Heart left ventricle (tissue), 16 donors: ENCODE measurements around the gene MYO19. TPM values are rescaled to one million over a fixed set of nuclear protein-coding genes. Genes with fewer than 3 reads are reported as not detected.

Experiments
- ATAC-seq, 4 donors: fragments of 200-7000 bp; cut with Tn5 transposase; one replicate each; pipeline ENCODE4 v1.9.1; 2020 to 2022; ENCODE audit warnings: moderate library complexity in 4 of 4, mild to moderate bottlenecking in 3 of 4, moderate number of reproducible peaks in 1 of 4
- DNase-seq, 5 donors: peaks; one replicate each; pipeline ENCODE4 v3.0.0-alpha.2; 2020
- H3K27ac ChIP-seq, 12 donors: fragments of 200-600 bp; sonication (generic) in 4 of 12; one replicate each; pipeline versions ENCODE4 v1.5.0 to v1.8.0; 2016 to 2022; ENCODE audit warnings: mild to moderate bottlenecking in 2 of 12
- H3K27me3 ChIP-seq, 9 donors: fragments of 200-600 bp; sonication (generic) in 2 of 9; one replicate each; pipeline versions ENCODE4 v1.5.1 to v1.8.0; 2016 to 2022; ENCODE audit warnings: mild to moderate bottlenecking in 3 of 9
- H3K36me3 ChIP-seq, 9 donors: fragments of 200-600 bp; sonication (generic) in 2 of 9; one replicate each; pipeline versions ENCODE4 v1.5.0 to v1.8.0; 2018 to 2022; ENCODE audit warnings: mild to moderate bottlenecking in 2 of 9
- H3K4me1 ChIP-seq, 12 donors: fragments of 200-600 bp; sonication (generic) in 4 of 12; one replicate each; pipeline versions ENCODE4 v1.5.0 to v1.8.0; 2016 to 2022; ENCODE audit warnings: mild to moderate bottlenecking in 3 of 12
- H3K4me3 ChIP-seq, 12 donors: fragments of 200-600 bp; sonication (generic) in 4 of 12; one replicate each; pipeline versions ENCODE4 v1.5.0 to v1.8.0; 2017 to 2022; ENCODE audit warnings: mild to moderate bottlenecking in 9 of 12, moderate library complexity in 4 of 12
- H3K9me3 ChIP-seq, 12 donors: fragments of 200-600 bp; sonication (generic) in 4 of 12; one replicate each; pipeline versions ENCODE4 v1.5.0 to v1.8.0; 2016 to 2022; ENCODE audit warnings: mild to moderate bottlenecking in 1 of 12
- POLR2A ChIP-seq, 2 donors: fragments of 450-650 bp; IDR thresholded peaks; one replicate each; pipeline ENCODE4 v1.6.1; 2017; ENCODE audit warnings: antibody characterized with exemption in 2 of 2, mild to moderate bottlenecking in 2 of 2, moderate library complexity in 2 of 2
- WGBS, 4 donors: extraction: QIAGEN DNeasy Blood & Tissue Kit in 2 of 4; methylation state at CpG; one replicate each; pipeline versions ENCODE4 v1.1.5 to v1.1.7; 2013 to 2018; 5-methylcytosine and 5-hydroxymethylcytosine counted together
- intact Hi-C, 10 donors: fragments of 100-400 bp; cut with DNase I; formaldehyde crosslinking; loops; one replicate each; pipeline versions ENCODE4 v1.11.1 to v1.14.2; 2022
- polyA plus RNA-seq, 2 donors: library from polyadenylated mRNA; stranded (reverse); fragments of 200-250 nt; gene quantifications; one replicate each; pipeline ENCODE4 v1.2.3, GENCODE V29; 2013
- total RNA-seq, 9 donors: library from RNA; depleted of rRNA in 2 of 9; stranded (reverse); fragments of >200 nt in 2 of 9; fragmentation: NEBNext Ultra II Directional in 3 of 9; extraction: Animal tissue kit (Norgen Biotek cat#: 25700) in 3 of 9; gene quantifications; one replicate each; pipeline versions ENCODE4 v1.1.0 to v1.2.4, GENCODE V29; 2016 to 2023
- TF ChIP-seq, protein P1 (sequence below), 12 donors: fragments of 200-600 bp; sonication (generic) in 4 of 12; IDR thresholded peaks; one replicate each; pipeline versions ENCODE4 v1.5.0 to v1.8.0; 2018 to 2022; ENCODE audit warnings: antibody characterized with exemption in 12 of 12, mild to moderate bottlenecking in 5 of 12
- donor health status: ischemic (EF 13 %, LVEDD 7.1; RV severe dilation, severe dysfunction).
- donor health status: healthy with polysubstance abuse.
- donor health status: DM: no; HTN: yes; CAD: no.
- donor health status: DM: no; HTN: no; CAD: no.
- donor health status: ischemic (EF 25% LVEDD 6.9; RV normal size, moderate dysfunction).
- donor health status: ischemic (EF 25% LVEDD 5.7; RV mildly dilated, moderate dysfunction).
- donor health status: healthy.
- donor health status: DM: yes; HTN: yes; CAD: no.
- donor health status: ischemic (EF 35%, LVEDD 5.7; RV mildly dilated, moderate dysfunction).
- donor health status: nonischemic (EF 11% LVEDD 7.7; RV severe dilation, severe dysfunction).
- donor health status: DM: yes; HTN: yes; CAD: no.
- donor health status: PGD.
- donor health status: ischemic (EF 29% LVEDD 5.4; RV normal size, mild dysfunction).
- donor health status: nonischemic (EF 23%, LVEDD 6.1; RV moderate dilation, normal function).

The MYO19 gene
- total and polyA plus RNA-seq, 11 donors, result 5.8 to 32.7 (median 12.3) TPM

DNA sequence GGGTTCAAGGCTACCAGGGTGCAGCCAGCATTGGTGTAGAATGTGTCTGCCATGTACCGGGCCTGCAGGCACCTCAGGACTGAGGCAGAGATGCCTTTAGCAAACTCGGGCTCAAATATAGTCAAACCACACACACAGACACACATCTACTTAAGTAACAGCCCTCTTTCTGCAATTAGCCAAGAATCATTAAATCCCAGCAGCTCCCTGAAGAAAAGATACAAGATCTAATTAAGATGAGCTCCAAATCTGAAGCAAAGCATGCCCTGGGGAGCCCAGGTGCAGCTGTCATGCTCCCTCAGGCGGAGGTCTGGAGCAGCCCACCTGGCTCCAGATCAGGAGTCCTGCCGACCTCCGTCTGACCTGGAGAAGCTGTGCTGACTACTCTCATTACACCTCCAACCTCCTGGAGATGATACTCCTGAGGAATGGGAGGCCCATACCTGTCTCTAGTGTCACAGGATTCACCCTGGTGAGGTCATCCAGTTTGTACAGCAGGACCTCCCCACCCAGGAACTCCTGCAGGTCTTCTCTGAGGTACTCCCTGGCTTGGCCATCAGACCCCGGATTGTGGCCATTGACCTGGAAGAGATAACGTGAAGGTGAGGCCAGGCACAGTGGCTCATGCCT is 6.9 kb downstream of the MYO19 start:
- Histone ChIP-seq H3K4me3 (no peak overlapping the region), H3K27me3 (no peaks in the 10 kb centered on the region), H3K4me1 (no peaks in the 10 kb centered on the region), H3K9me3 (no peaks in the 10 kb centered on the region), H3K36me3 (peaks cover 0 to 92% (median 76%) of the 10 kb centered on the region in 9 donors), H3K27ac (no peak overlapping the region)
- 90 to 99% (median 95%) methylated on average over 7 of the region's 7 CpGs for WGBS, 4 donors
- TF ChIP-seq, protein P1, sequence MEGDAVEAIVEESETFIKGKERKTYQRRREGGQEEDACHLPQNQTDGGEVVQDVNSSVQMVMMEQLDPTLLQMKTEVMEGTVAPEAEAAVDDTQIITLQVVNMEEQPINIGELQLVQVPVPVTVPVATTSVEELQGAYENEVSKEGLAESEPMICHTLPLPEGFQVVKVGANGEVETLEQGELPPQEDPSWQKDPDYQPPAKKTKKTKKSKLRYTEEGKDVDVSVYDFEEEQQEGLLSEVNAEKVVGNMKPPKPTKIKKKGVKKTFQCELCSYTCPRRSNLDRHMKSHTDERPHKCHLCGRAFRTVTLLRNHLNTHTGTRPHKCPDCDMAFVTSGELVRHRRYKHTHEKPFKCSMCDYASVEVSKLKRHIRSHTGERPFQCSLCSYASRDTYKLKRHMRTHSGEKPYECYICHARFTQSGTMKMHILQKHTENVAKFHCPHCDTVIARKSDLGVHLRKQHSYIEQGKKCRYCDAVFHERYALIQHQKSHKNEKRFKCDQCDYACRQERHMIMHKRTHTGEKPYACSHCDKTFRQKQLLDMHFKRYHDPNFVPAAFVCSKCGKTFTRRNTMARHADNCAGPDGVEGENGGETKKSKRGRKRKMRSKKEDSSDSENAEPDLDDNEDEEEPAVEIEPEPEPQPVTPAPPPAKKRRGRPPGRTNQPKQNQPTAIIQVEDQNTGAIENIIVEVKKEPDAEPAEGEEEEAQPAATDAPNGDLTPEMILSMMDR (IDR thresholded peaks at IDR 0.05), result no peak
- TF ChIP-seq POLR2A (IDR thresholded peaks at IDR 0.05), result no peak
- intact Hi-C loops, result no loop called here
- ATAC-seq (no peak), DNase-seq (no peak)

DNA sequence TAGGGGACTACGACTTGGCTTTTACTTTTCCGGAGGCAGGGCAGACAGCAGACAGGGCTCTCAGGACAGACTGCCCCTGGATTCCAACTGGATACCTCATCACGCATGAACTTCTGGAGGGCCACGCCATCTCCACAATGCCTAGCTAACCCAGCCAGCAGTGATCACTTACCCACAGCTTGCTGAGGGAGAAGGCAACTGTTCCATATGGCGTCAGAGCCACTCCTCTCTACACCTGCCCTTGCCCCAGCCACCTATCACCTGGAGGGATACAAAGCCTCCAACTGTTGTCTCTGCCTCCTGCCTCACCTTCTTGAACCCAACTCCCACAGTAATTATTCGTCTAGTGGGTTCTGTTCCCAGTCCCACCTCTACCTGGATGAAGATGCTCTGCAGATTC is 8.8 kb downstream of the MYO19 start:
- no peak overlapping the region for H3K27ac ChIP-seq
- H3K27me3 ChIP-seq, result no peaks in the 10 kb centered on the region
- peaks cover 0 to 90% (median 79%) of the 10 kb centered on the region in 9 donors for H3K36me3 ChIP-seq
- TF ChIP-seq, protein P1 (IDR thresholded peaks at IDR 0.05), result no peak
- TF ChIP-seq POLR2A (IDR thresholded peaks at IDR 0.05), result no peak
- ATAC-seq, result no peak
- intact Hi-C loops, result no loop called here
- H3K9me3 ChIP-seq, result no peaks in the 10 kb centered on the region
- H3K4me3 ChIP-seq, result no peak overlapping the region
- no peaks in the 10 kb centered on the region for H3K4me1 ChIP-seq
- DNase-seq, result no peak
- WGBS, 4 donors, result 94 to 96% (median 94%) methylated on average over 6 of the region's 6 CpGs

DNA sequence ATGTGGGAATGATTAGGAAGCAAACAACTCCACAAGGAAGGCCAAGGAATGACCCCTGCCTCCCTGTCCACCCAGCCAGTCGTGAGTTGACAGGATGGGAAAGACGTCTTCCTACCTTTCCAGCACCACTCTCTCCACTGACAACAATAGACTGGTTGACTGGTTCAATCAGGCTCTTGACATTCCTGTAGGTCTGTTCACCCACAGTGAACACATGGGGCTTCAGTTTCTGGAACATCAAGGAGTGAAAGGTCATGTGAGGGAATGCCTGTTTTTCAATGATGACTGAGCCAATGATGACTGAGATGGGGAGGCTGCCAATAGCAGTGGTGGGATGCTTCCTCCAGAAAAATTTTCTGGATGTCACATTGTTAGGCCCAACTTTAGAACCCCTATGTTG is 9.6 kb downstream of the MYO19 start:
- H3K4me3 ChIP-seq, result no peak overlapping the region
- WGBS, 4 donors, result 73 to 89% (median 78%) methylated on average over 2 of the region's 2 CpGs
- H3K27ac ChIP-seq, result no peak overlapping the region
- H3K36me3 ChIP-seq, result peaks cover 0 to 95% (median 84%) of the 10 kb centered on the region in 9 donors
- no peak for TF ChIP-seq POLR2A (IDR thresholded peaks at IDR 0.05)
- TF ChIP-seq, protein P1 (IDR thresholded peaks at IDR 0.05), result no peak
- no peak for ATAC-seq
- intact Hi-C loops, result no loop called here
- no peaks in the 10 kb centered on the region for H3K4me1 ChIP-seq
- no peaks in the 10 kb centered on the region for H3K9me3 ChIP-seq
- H3K27me3 ChIP-seq, result no peaks in the 10 kb centered on the region
- DNase-seq, result no peak

DNA sequence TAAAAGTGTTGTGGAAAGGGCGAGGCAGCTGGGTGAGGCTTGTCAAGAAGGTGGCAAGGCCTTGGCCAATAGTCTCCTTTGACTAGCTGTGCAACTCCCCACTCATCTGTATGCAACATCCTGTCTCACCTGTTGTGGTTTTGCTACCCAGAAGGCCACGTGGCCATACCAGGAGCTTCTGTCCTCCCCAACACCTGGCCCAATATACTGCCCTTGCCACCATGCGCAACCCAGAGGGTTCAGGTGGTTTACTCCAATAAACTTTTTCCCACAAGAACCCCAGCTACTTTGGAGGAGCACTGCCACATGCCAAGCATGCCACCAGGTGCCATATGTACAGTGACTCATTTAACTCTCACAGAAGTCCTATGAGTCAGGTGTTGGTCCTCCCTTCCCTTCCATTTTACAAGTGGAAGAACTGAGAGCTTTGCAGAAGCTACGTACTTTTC is 10.2 kb downstream of the MYO19 start:
- no peaks in the 10 kb centered on the region for H3K27me3 ChIP-seq
- no peak overlapping the region for H3K27ac ChIP-seq
- TF ChIP-seq, protein P1 (IDR thresholded peaks at IDR 0.05), result no peak
- no peak for TF ChIP-seq POLR2A (IDR thresholded peaks at IDR 0.05)
- intact Hi-C loops, result no loop called here
- H3K9me3 ChIP-seq, result no peaks in the 10 kb centered on the region
- ATAC-seq (no peak), DNase-seq (no peak)
- WGBS, 4 donors, result 95 to 98% (median 97%) methylated on average over 4 of the region's 4 CpGs
- H3K4me3 ChIP-seq, result no peak overlapping the region
- no peaks in the 10 kb centered on the region for H3K4me1 ChIP-seq
- peaks cover 0 to 96% (median 82%) of the 10 kb centered on the region in 9 donors for H3K36me3 ChIP-seq
